HepG2 (cell line): ENCODE data around the gene PHYH. TPM values are rescaled to one million over a fixed set of nuclear protein-coding genes. Genes with fewer than 3 reads are reported as not detected.

Source experiments
- ATAC-seq: fragments of 200-7000 bp; cut with Tn5 transposase; 3 replicates; pipeline ENCODE4 v1.9.1; 2020; ENCODE audit warnings: mild to moderate bottlenecking, moderate library complexity
- BruUV-seq: library from RNA; stranded (reverse); fragments of 400-500 nt; replicated peaks from 2 replicates; lab custom pipeline; 2021; lab: Mats Ljungman, UMichigan
- CTCF ChIA-PET: fragments of 300-600 bp; formaldehyde crosslinking; extraction: SDS; loops from one replicate; lab custom pipeline; 2021; ENCODE audit warnings: low total read pairs, inconsistent platforms, low intra/inter-chr PET ratio; lab: Yijun Ruan, JAX
- POLR2A ChIA-PET: fragments of 350-600 bp; sonication (Branson Sonifier 250); formaldehyde crosslinking; loops from one replicate; lab custom pipeline; 2020; ENCODE audit warnings: antibody characterized with exemption, inconsistent platforms; lab: Yijun Ruan, JAX
- DNase-seq: peaks from one replicate; pipeline ENCODE4 v3.0.0-alpha.2; 2015; ENCODE audit warnings: low spot score
- FAIRE-seq: peaks from 3 replicates; lab custom pipeline; 2011; peaks lifted over from hg19 to GRCh38; lab: Jason Lieb, UNC
- H2AFZ ChIP-seq: one replicate; pipeline ENCODE4 v1.6.1; 2011; ENCODE audit warnings: low read length, inconsistent platforms
- H3K27ac ChIP-seq: fragments of 300-600 bp; 3 replicates; pipeline ENCODE4 v1.8.0; 2011; ENCODE audit warnings: mixed run types, mild to moderate bottlenecking, mixed read lengths, low read length, inconsistent platforms; ENCODE audit not compliant: insufficient read depth; ENCODE audit errors: extremely low read length
- H3K27me3 ChIP-seq, 2 experiments: fragments of 200-600 bp in 1 of 2; 2 replicates in 1 of 2; 3 replicates in 1 of 2; pipeline versions ENCODE4 v1.6.0 to v1.8.0; 2011; ENCODE audit warnings: low read length in 2 of 2, mild to moderate bottlenecking in 2 of 2, moderate library complexity in 2 of 2, inconsistent platforms in 1 of 2; ENCODE audit not compliant: insufficient read depth in 2 of 2, control insufficient read depth in 1 of 2
- H3K36me3 ChIP-seq, 2 experiments: fragments of 200-600 bp in 1 of 2; replicated peaks in 1 of 2; 2 replicates in 1 of 2; 3 replicates in 1 of 2; pipeline versions ENCODE4 v1.5.1 to v1.8.0; 2011; ENCODE audit warnings: low read length in 2 of 2, inconsistent platforms in 1 of 2; ENCODE audit not compliant: insufficient read depth in 2 of 2, control insufficient read depth in 1 of 2
- H3K4me1 ChIP-seq: 2 replicates; pipeline ENCODE4 v1.5.1; 2012; ENCODE audit warnings: low read length, inconsistent platforms; ENCODE audit not compliant: insufficient read depth
- H3K4me2 ChIP-seq: 2 replicates; pipeline ENCODE4 v1.6.0; 2011; ENCODE audit warnings: low read depth, low read length, inconsistent platforms
- H3K4me3 ChIP-seq, 3 experiments: fragments of 200-600 bp in 1 of 3; sonication (generic), shearing (Covaris generic) in 1 of 3; replicated peaks in 1 of 3; 2 replicates each; pipeline ENCODE4 v1.5.1; 2011 to 2016; ENCODE audit warnings: low read length in 3 of 3, inconsistent platforms in 2 of 3, low read depth in 2 of 3, mild to moderate bottlenecking in 2 of 3, control low read depth in 1 of 3, mixed read lengths in 1 of 3; ENCODE audit not compliant: insufficient read depth in 1 of 3
- H3K79me2 ChIP-seq: one replicate; pipeline ENCODE4 v1.6.1; 2011; ENCODE audit warnings: low read length, inconsistent platforms; ENCODE audit not compliant: insufficient read depth
- H3K9ac ChIP-seq: 2 replicates; pipeline ENCODE4 v1.6.0; 2011; ENCODE audit warnings: mild to moderate bottlenecking, low read depth, low read length, inconsistent platforms; ENCODE audit not compliant: insufficient read depth
- H3K9me3 ChIP-seq: 2 replicates; pipeline ENCODE4 v1.5.1; 2012; ENCODE audit warnings: mild to moderate bottlenecking, low read length
- H4K20me1 ChIP-seq: 2 replicates; pipeline ENCODE4 v1.6.0; 2011; ENCODE audit warnings: inconsistent platforms, mild to moderate bottlenecking, low read length, moderate library complexity; ENCODE audit not compliant: insufficient read depth
- KDM5A ChIP-seq: fragments of 200-600 bp; sonication (generic); IDR thresholded peaks from 2 replicates; pipeline ENCODE4 v1.7.0; 2018; ENCODE audit warnings: antibody characterized with exemption, mild to moderate bottlenecking, low read length, borderline replicate concordance
- TEAD2 ChIP-seq: sonication (generic); formaldehyde crosslinking; IDR thresholded peaks from 2 replicates; pipeline ENCODE4 v1.9.0; 2021; ENCODE audit warnings: missing genetic modification reagents
- ZSCAN25 ChIP-seq: sonication (generic); formaldehyde crosslinking; IDR thresholded peaks from 2 replicates; pipeline ENCODE4 v1.8.0; 2022; ENCODE audit warnings: mild to moderate bottlenecking, missing genetic modification reagents
- WGBS: methylation state at CpG from one replicate; pipeline ENCODE4 v1.1.6; 2017; ENCODE audit warnings: low lambda C conversion rate; 5-methylcytosine and 5-hydroxymethylcytosine counted together
- in situ Hi-C: cut with HindIII; loops from 2 replicates; pipeline ENCODE4 v1.10.0; 2017; ENCODE audit warnings: low pct_unique_long_range_greater_than_20kb; ENCODE audit not compliant: extremely low pct_ligation_motif_present
- intact Hi-C: fragments of 100-400 bp; cut with micrococcal nuclease; formaldehyde crosslinking; loops from one replicate; pipeline ENCODE4 v1.10.0; 2022; ENCODE audit not compliant: unreplicated experiment
- polyA plus RNA-seq, 8 experiments: library from polyadenylated mRNA; depleted of rRNA in 3 of 8; stranded (reverse) in 7 of 8; unstranded in 1 of 8; fragments of >200 nt; fragmentation: Illumina TruSeq in 4 of 8; extraction: Trizol in 4 of 8; gene quantifications; 2 replicates each; pipeline versions ENCODE4 v1.2.1 to v1.2.3, GENCODE V29; 2011 to 2016; ENCODE audit warnings: low read depth in 4 of 8, missing spikeins in 1 of 8, mixed read lengths in 1 of 8; ENCODE audit not compliant: insufficient read depth in 1 of 8
- total RNA-seq, 5 experiments: library from RNA; depleted of rRNA; stranded (reverse); fragments of >200 nt; fragmentation: Illumina TruSeq; extraction: Trizol; gene quantifications; 2 replicates each; pipeline ENCODE4 v1.2.3, GENCODE V29; 2016; ENCODE audit warnings: low read depth in 1 of 5
- TF ChIP-seq, protein P1 (sequence below): fragments of 450-650 bp; IDR thresholded peaks from 2 replicates; pipeline ENCODE4 v1.6.1; 2016

Gene PHYH
- total and polyA plus RNA-seq, 2 of the 13 experiments (the other 11 are each of a cell fraction or from before 2014, with no cell fraction given), result 27.2 to 34.5 TPM

DNA sequence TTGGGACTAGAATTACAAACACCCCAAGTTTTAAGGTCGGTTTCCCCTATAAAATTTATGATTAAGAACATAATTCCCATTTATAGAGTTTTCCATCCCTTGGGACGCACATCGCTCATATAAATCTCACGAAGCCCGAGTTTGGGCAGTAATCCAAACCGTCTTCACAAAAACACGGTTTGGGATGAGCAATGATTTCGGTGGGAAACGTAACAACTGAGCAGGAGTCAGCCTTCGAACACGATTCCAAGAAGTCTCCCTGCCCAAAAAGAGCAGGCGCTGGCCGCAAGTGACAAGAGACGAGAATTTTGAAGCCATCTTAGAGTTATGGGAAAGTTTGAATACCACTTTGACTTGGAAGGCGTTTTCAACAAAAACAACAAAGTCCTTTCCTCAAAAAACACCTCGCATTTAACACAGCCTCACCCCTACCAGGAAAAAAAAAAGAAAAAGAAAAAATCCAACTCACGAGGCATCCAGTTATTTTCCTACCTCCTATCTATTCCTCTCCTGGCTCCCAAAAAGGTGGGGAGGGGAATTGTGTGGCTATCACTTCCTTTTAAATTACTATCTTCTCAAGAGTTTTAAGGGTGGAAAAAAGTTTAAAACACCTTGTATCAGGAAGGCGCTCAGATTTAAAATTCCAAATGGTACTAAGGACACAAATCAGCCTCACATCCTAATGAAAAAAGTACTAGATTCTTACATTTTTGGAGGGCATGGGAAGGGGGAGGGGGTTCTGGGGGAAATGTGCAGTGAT, 46.6 kb upstream of the PHYH start:
- Histone ChIP-seq H3K27ac (peak overlapping the region; percentile 76), H3K9ac (peak overlapping the region; percentile 90), H3K36me3 (peaks cover 0 to 12% of the 10 kb centered on the region in 2 experiments; a peak in 1 of 5 replicates), H3K9me3 (no peaks in the 10 kb centered on the region), H3K4me3 (peak overlapping the region; percentile 79 to 96 (median 86)), H2AFZ (no peak overlapping the region), H3K4me2 (peak overlapping the region; percentile 80), H3K27me3 (no peaks in the 10 kb centered on the region), H3K4me1 (peaks cover 32% of the 10 kb centered on the region), H4K20me1 (no peaks in the 10 kb centered on the region), H3K79me2 (peaks cover 41% of the 10 kb centered on the region)
- ChIA-PET CTCF (no interaction called here), POLR2A (no interaction called here)
- intact Hi-C loops (loop anchor here (5.0 kb wide), 1 partner anchor 44 kb away; the partner anchor contains the start of gene PHYH), in situ Hi-C loops (no loop called here)
- BruUV-seq, result TSS peak; percentile 70
- TF ChIP-seq KDM5A (no peak; the same call in 1 of the 2 replicates), ZSCAN25 (peak; percentile 87), TEAD2 (CRISPR knock-in tag) (no peak)
- TF ChIP-seq, protein P1, sequence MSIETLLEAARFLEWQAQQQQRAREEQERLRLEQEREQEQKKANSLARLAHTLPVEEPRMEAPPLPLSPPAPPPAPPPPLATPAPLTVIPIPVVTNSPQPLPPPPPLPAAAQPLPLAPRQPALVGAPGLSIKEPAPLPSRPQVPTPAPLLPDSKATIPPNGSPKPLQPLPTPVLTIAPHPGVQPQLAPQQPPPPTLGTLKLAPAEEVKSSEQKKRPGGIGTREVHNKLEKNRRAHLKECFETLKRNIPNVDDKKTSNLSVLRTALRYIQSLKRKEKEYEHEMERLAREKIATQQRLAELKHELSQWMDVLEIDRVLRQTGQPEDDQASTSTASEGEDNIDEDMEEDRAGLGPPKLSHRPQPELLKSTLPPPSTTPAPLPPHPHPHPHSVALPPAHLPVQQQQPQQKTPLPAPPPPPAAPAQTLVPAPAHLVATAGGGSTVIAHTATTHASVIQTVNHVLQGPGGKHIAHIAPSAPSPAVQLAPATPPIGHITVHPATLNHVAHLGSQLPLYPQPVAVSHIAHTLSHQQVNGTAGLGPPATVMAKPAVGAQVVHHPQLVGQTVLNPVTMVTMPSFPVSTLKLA, result no peak
- 47% methylated on average over 18 of the region's 18 CpGs for WGBS
- ATAC-seq (no peak), FAIRE-seq (no peak), DNase-seq (no peak)
